Retina (tissue), 1 donor: ENCODE data around the gene EFNB2.

Experiments used
- DNase-seq: peaks from one replicate; pipeline ENCODE4 v3.0.0-alpha.2; 2016

Gene EFNB2

GRCh38 chr13:106443607-106444322 lies 91.7 kb downstream of the EFNB2 start:
- DNase-seq: no peak

- no peak for DNase-seq
Measured at GRCh38 chr13:106440866-106441265, 94.6 kb downstream of the EFNB2 start.
